H9 (cell line): Measurements from ENCODE around the gene CLEC20A. TPM values are rescaled to one million over a fixed set of nuclear protein-coding genes. Genes with fewer than 3 reads are reported as not detected.

Experiments
- DNase-seq: peaks from one replicate; pipeline ENCODE4 v3.0.0-alpha.2; 2017
- H2AFZ ChIP-seq: one replicate; pipeline ENCODE4 v1.6.1; 2013; ENCODE audit warnings: mild to moderate bottlenecking, low read length, control low read depth, moderate library complexity
- H2AK5ac ChIP-seq: 2 replicates; pipeline ENCODE4 v1.6.1; 2013; ENCODE audit warnings: low read length, control low read depth, mixed read lengths; ENCODE audit not compliant: insufficient read length
- H2BK120ac ChIP-seq: one replicate; pipeline ENCODE4 v1.6.1; 2013; ENCODE audit warnings: low read depth, mild to moderate bottlenecking, low read length, control low read depth, inconsistent platforms; ENCODE audit not compliant: poor library complexity, severe bottlenecking
- H2BK12ac ChIP-seq: 2 replicates; pipeline ENCODE4 v1.6.1; 2013; ENCODE audit warnings: low read length, control low read depth, mixed read lengths, low read depth; ENCODE audit not compliant: insufficient read length
- H2BK15ac ChIP-seq: 2 replicates; pipeline ENCODE4 v1.6.1; 2013; ENCODE audit warnings: low read depth, low read length, control low read depth
- H2BK20ac ChIP-seq: one replicate; pipeline ENCODE4 v1.6.1; 2013; ENCODE audit warnings: low read depth, mild to moderate bottlenecking, low read length, control low read depth, inconsistent platforms; ENCODE audit not compliant: poor library complexity, severe bottlenecking
- H2BK5ac ChIP-seq: 2 replicates; pipeline ENCODE4 v1.6.1; 2013; ENCODE audit warnings: low read length, control low read depth, mixed read lengths; ENCODE audit not compliant: insufficient read length
- H3K14ac ChIP-seq: 2 replicates; pipeline ENCODE4 v1.6.1; 2013; ENCODE audit warnings: low read length, control low read depth; ENCODE audit not compliant: insufficient read depth
- H3K18ac ChIP-seq: 2 replicates; pipeline ENCODE4 v1.6.1; 2013; ENCODE audit warnings: low read depth, mild to moderate bottlenecking, mixed read lengths, low read length, control low read depth; ENCODE audit not compliant: insufficient read length
- H3K23ac ChIP-seq: 2 replicates; pipeline ENCODE4 v1.6.1; 2013; ENCODE audit warnings: low read length, control low read depth, mixed read lengths, low read depth; ENCODE audit not compliant: insufficient read length
- H3K23me2 ChIP-seq: 2 replicates; pipeline ENCODE4 v1.6.1; 2013; ENCODE audit warnings: low read depth, mild to moderate bottlenecking, mixed read lengths, low read length, control low read depth; ENCODE audit not compliant: insufficient read length, poor library complexity, severe bottlenecking
- H3K27ac ChIP-seq: 2 replicates; pipeline ENCODE4 v1.5.1; 2013; ENCODE audit warnings: low read length, control low read depth, mixed read lengths, low read depth; ENCODE audit not compliant: insufficient read length
- H3K27me3 ChIP-seq: 2 replicates; pipeline ENCODE4 v1.6.1; 2013; ENCODE audit warnings: low read length, control low read depth, inconsistent platforms; ENCODE audit not compliant: insufficient read depth
- H3K4ac ChIP-seq: 2 replicates; pipeline ENCODE4 v1.6.1; 2013; ENCODE audit warnings: low read depth, mild to moderate bottlenecking, control low read depth, inconsistent platforms, low read length, moderate library complexity
- H3K4me1 ChIP-seq: 2 replicates; pipeline ENCODE4 v1.6.1; 2013; ENCODE audit warnings: low read length, control low read depth, inconsistent platforms; ENCODE audit not compliant: insufficient read depth
- H3K4me2 ChIP-seq: 2 replicates; pipeline ENCODE4 v1.6.1; 2013; ENCODE audit warnings: low read length, control low read depth, mixed read lengths; ENCODE audit not compliant: insufficient read length, insufficient read depth
- H3K56ac ChIP-seq: 2 replicates; pipeline ENCODE4 v1.6.1; 2013; ENCODE audit warnings: low read depth, mild to moderate bottlenecking, mixed read lengths, low read length, control low read depth; ENCODE audit not compliant: insufficient read length
- H3K79me1 ChIP-seq: 2 replicates; pipeline ENCODE4 v1.6.1; 2013; ENCODE audit warnings: low read depth, mild to moderate bottlenecking, moderate library complexity, low read length, control low read depth, inconsistent platforms; ENCODE audit not compliant: insufficient read depth, poor library complexity, severe bottlenecking
- H3K79me2 ChIP-seq: 2 replicates; pipeline ENCODE4 v1.6.1; 2013; ENCODE audit warnings: low read length, control low read depth, inconsistent platforms; ENCODE audit not compliant: insufficient read depth
- H3K9ac ChIP-seq: 2 replicates; pipeline ENCODE4 v1.6.1; 2013; ENCODE audit warnings: low read length, control low read depth, mixed read lengths; ENCODE audit not compliant: insufficient read length; ENCODE audit errors: extremely low read depth
- H3K9me3 ChIP-seq: one replicate; pipeline ENCODE4 v1.6.1; 2013; ENCODE audit warnings: low read depth, low read length, inconsistent platforms; ENCODE audit not compliant: control insufficient read depth
- H3T11ph ChIP-seq: one replicate; pipeline ENCODE4 v1.6.1; 2013; ENCODE audit warnings: mild to moderate bottlenecking, low read length, control low read depth, inconsistent platforms
- H4K20me1 ChIP-seq: one replicate; pipeline ENCODE4 v1.6.1; 2013; ENCODE audit not compliant: control insufficient read depth, insufficient read length, insufficient read depth
- H4K5ac ChIP-seq: 2 replicates; pipeline ENCODE4 v1.6.1; 2013; ENCODE audit warnings: low read depth, mild to moderate bottlenecking, mixed read lengths, low read length, control low read depth; ENCODE audit not compliant: insufficient read length
- H4K8ac ChIP-seq: replicated peaks from 2 replicates; pipeline ENCODE4 v1.6.1; 2013; ENCODE audit warnings: low read length, control low read depth, mixed read lengths, low read depth; ENCODE audit not compliant: insufficient read length
- H4K91ac ChIP-seq: 2 replicates; pipeline ENCODE4 v1.6.1; 2013; ENCODE audit warnings: low read depth, mild to moderate bottlenecking, moderate library complexity, mixed read lengths, low read length, control low read depth; ENCODE audit not compliant: insufficient read length
- H3K27ac Mint-ChIP-seq, 3 experiments: 2 replicates in 2 of 3; 3 replicates in 1 of 3; pipeline ENCODE4 v1.8.0; 2020 to 2021; ENCODE audit warnings: mixed read lengths in 3 of 3, mild to moderate bottlenecking in 1 of 3, moderate library complexity in 1 of 3
- H3K27me3 Mint-ChIP-seq: 2 replicates; pipeline ENCODE4 v1.8.0; 2021; ENCODE audit warnings: low read depth, mild to moderate bottlenecking, moderate library complexity, mixed read lengths
- H3K36me3 Mint-ChIP-seq, 3 experiments: 2 replicates in 2 of 3; 3 replicates in 1 of 3; pipeline ENCODE4 v1.8.0; 2020 to 2021; ENCODE audit warnings: low read depth in 3 of 3, mixed read lengths in 3 of 3; ENCODE audit not compliant: insufficient read depth in 1 of 3
- H3K4me1 Mint-ChIP-seq, 2 experiments: 2 replicates each; pipeline ENCODE4 v1.8.0; 2020; ENCODE audit warnings: mixed read lengths in 2 of 2
- H3K4me3 Mint-ChIP-seq, 2 experiments: 2 replicates in 1 of 2; 3 replicates in 1 of 2; pipeline ENCODE4 v1.8.0; 2020 to 2021; ENCODE audit warnings: mild to moderate bottlenecking in 2 of 2, mixed read lengths in 2 of 2, moderate library complexity in 1 of 2
- H3K9me3 Mint-ChIP-seq, 2 experiments: 2 replicates in 1 of 2; 3 replicates in 1 of 2; pipeline ENCODE4 v1.8.0; 2020; ENCODE audit warnings: mild to moderate bottlenecking in 2 of 2, mixed read lengths in 2 of 2, moderate library complexity in 1 of 2
- WGBS: extraction: QIAGEN DNeasy Blood & Tissue Kit; methylation state at CpG from one replicate; pipeline ENCODE4 v1.1.7; 2013; ENCODE audit warnings: missing lambda C conversion rate, low lambda C conversion rate, mixed read lengths; ENCODE audit not compliant: insufficient read length; ENCODE audit errors: extremely low coverage; 5-methylcytosine and 5-hydroxymethylcytosine counted together
- total RNA-seq: library from RNA; stranded (reverse); gene quantifications from 2 replicates; pipeline ENCODE4 v1.2.1, GENCODE V29; 2021
- TF ChIP-seq, protein P1 (sequence below): fragments of 200-600 bp; sonication (generic); conservative IDR thresholded peaks from 3 replicates; pipeline ENCODE4 v1.8.0; 2021; ENCODE audit warnings: antibody characterized with exemption, mild to moderate bottlenecking

The CLEC20A gene
- total RNA-seq, 1 experiment from 2014 or later = not detected

DNA sequence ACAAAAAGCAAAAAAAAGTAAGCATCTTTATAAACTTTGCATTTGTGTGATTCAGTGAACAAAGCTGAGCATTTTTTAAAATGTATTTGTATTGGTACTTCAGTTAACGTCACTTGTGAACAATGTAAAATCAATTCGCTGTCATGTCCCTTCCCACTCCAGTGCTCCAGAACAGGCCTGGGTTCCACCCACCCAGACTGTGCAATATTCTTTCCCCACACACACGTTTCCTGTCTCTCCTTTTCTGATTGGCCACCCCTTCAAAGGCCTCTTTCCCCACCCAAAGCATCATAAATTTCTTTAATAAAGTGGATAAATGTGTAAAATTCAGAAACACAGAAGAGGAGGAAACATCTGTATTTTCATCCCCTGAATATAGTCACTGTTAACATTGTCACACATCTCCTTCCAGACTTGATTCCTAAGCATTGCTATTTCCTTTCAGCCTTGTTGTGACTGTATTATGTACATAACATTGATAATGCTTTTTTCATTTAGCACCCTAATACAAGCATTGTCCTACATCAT is 12.0 kb downstream of the CLEC20A start:
- Histone ChIP-seq H3K79me2 (no peaks in the 10 kb centered on the region), H2AK5ac (no peak overlapping the region), H3K4ac (no peak overlapping the region), H2BK12ac (no peak overlapping the region), H4K20me1 (no peaks in the 10 kb centered on the region), H3T11ph (no peak overlapping the region), H2BK120ac (no peak overlapping the region), H3K79me1 (no peaks in the 10 kb centered on the region), H3K18ac (no peak overlapping the region), H2BK5ac (no peak overlapping the region), H3K56ac (no peak overlapping the region), H3K4me1 (no peaks in the 10 kb centered on the region), H3K9ac (no peak overlapping the region), H3K23ac (no peak overlapping the region), H4K5ac (no peak overlapping the region), H3K4me2 (no peak overlapping the region), H3K27ac (no peak overlapping the region), H2BK15ac (no peak overlapping the region), H4K8ac (no peak overlapping the region), H3K27me3 (no peaks in the 10 kb centered on the region), H2BK20ac (no peak overlapping the region), H3K9me3 (no peaks in the 10 kb centered on the region), H2AFZ (no peak overlapping the region), H3K14ac (no peak overlapping the region), H4K91ac (no peak overlapping the region), H3K23me2 (no peaks in the 10 kb centered on the region)
- Mint-ChIP-seq H3K27ac (no peak overlapping the region), H3K4me1 (peaks cover 3 to 9% of the 10 kb centered on the region in 2 experiments; a peak in 2 of 4 replicates), H3K27me3 (no peaks in the 10 kb centered on the region), H3K36me3 (peaks cover 0 to 8% (median 4%) of the 10 kb centered on the region in 3 experiments; a peak in 2 of 7 replicates), H3K4me3 (no peak overlapping the region), H3K9me3 (no peaks in the 10 kb centered on the region)
- DNase-seq = no peak
- TF ChIP-seq, protein P1, sequence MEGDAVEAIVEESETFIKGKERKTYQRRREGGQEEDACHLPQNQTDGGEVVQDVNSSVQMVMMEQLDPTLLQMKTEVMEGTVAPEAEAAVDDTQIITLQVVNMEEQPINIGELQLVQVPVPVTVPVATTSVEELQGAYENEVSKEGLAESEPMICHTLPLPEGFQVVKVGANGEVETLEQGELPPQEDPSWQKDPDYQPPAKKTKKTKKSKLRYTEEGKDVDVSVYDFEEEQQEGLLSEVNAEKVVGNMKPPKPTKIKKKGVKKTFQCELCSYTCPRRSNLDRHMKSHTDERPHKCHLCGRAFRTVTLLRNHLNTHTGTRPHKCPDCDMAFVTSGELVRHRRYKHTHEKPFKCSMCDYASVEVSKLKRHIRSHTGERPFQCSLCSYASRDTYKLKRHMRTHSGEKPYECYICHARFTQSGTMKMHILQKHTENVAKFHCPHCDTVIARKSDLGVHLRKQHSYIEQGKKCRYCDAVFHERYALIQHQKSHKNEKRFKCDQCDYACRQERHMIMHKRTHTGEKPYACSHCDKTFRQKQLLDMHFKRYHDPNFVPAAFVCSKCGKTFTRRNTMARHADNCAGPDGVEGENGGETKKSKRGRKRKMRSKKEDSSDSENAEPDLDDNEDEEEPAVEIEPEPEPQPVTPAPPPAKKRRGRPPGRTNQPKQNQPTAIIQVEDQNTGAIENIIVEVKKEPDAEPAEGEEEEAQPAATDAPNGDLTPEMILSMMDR = no peak
- no CpG with 5 or more reads among the region's 3 CpGs for WGBS
